ENCODE data around the gene SLC24A4. TPM values are rescaled to one million over a fixed set of nuclear protein-coding genes. Genes with fewer than 3 reads are reported as not detected.

Gene SLC24A4
- total RNA-seq, 1 experiment from 2014 or later = not detected

- Histone ChIP-seq H4K20me1 (ENCODE audit: low read length) (no peaks in the 10 kb centered on the region), H3K36me3 (ENCODE audit: low read depth, low read length) (no peaks in the 10 kb centered on the region), H3K9me3 (ENCODE audit: low read length) (no peaks in the 10 kb centered on the region), H3K79me2 (ENCODE audit: low read length) (no peaks in the 10 kb centered on the region), H3K27me3 (ENCODE audit: low read length) (peaks cover 49% of the 10 kb centered on the region), H3F3A (ENCODE audit: low read length, unreplicated experiment) (no peaks in the 10 kb centered on the region), H3K4me2 (ENCODE audit: low read length) (no peak overlapping the region), H3K9ac (ENCODE audit: low read length) (no peak overlapping the region), H2AFZ (ENCODE audit: low read length) (0 out of 2 replicates have a peak overlapping the region, but pooled peaks have one; percentile 13), H3K4me3 (ENCODE audit: low read length) (no peak overlapping the region), H3K4me1 (ENCODE audit: insufficient read depth, low read length) (no peaks in the 10 kb centered on the region), H3K27ac (ENCODE audit: low read length) (no peak overlapping the region), H3K9me2 (replicated peaks; ENCODE audit: low read length) (no peaks in the 10 kb centered on the region)
- ChIA-PET CTCF (no interaction called here), POLR2A (ENCODE audit: unreplicated experiment) (no interaction called here)
- no peak for TF ChIP-seq EZH2phosphoT487 (IDR thresholded peaks at IDR 0.05; ENCODE audit: borderline replicate concordance, low read length)
- TF ChIP-seq, protein P1, sequence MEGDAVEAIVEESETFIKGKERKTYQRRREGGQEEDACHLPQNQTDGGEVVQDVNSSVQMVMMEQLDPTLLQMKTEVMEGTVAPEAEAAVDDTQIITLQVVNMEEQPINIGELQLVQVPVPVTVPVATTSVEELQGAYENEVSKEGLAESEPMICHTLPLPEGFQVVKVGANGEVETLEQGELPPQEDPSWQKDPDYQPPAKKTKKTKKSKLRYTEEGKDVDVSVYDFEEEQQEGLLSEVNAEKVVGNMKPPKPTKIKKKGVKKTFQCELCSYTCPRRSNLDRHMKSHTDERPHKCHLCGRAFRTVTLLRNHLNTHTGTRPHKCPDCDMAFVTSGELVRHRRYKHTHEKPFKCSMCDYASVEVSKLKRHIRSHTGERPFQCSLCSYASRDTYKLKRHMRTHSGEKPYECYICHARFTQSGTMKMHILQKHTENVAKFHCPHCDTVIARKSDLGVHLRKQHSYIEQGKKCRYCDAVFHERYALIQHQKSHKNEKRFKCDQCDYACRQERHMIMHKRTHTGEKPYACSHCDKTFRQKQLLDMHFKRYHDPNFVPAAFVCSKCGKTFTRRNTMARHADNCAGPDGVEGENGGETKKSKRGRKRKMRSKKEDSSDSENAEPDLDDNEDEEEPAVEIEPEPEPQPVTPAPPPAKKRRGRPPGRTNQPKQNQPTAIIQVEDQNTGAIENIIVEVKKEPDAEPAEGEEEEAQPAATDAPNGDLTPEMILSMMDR (conservative IDR thresholded peaks at IDR 0.05; ENCODE audit: low read depth, low read length) = no peak
- TF ChIP-seq EZH2 (IDR thresholded peaks at IDR 0.05; ENCODE audit: low read length, unreplicated experiment) = no peak
- peak; percentile 40 for DNase-seq
- intact Hi-C loops (cut with micrococcal nuclease) = no loop called here
- no peak; the same call in 1 of the 2 replicates for ATAC-seq
- BruUV-seq (replicated peaks) = no TSS peak
These were observed 35.0 kb upstream of the SLC24A4 start for GRCh38 chr14:92287987-92288386.

GRCh38 chr14:92288994-92289660 lies 33.8 kb upstream of the SLC24A4 start:
- TF ChIP-seq, protein P1 (conservative IDR thresholded peaks at IDR 0.05; ENCODE audit: low read depth, low read length) = no peak
- no peak for TF ChIP-seq EZH2 (IDR thresholded peaks at IDR 0.05; ENCODE audit: low read length, unreplicated experiment)
- TF ChIP-seq EZH2phosphoT487 (IDR thresholded peaks at IDR 0.05; ENCODE audit: borderline replicate concordance, low read length) = no peak
- DNase-seq (no peak), ATAC-seq (no peak)
- H3K4me3 ChIP-seq (ENCODE audit: low read length) = no peak overlapping the region
- no peaks in the 10 kb centered on the region for H4K20me1 ChIP-seq (ENCODE audit: low read length)
- no peaks in the 10 kb centered on the region for H3K9me3 ChIP-seq (ENCODE audit: low read length)
- H3F3A ChIP-seq (ENCODE audit: low read length, unreplicated experiment) = no peaks in the 10 kb centered on the region
- POLR2A ChIA-PET (ENCODE audit: unreplicated experiment) = no interaction called here
- CTCF ChIA-PET = no interaction called here
- H3K9ac ChIP-seq (ENCODE audit: low read length) = no peak overlapping the region
- no peak overlapping the region for H3K27ac ChIP-seq (ENCODE audit: low read length)
- intact Hi-C loops (cut with micrococcal nuclease) = no loop called here
- no peaks in the 10 kb centered on the region for H3K79me2 ChIP-seq (ENCODE audit: low read length)
- H3K4me1 ChIP-seq (ENCODE audit: insufficient read depth, low read length) = no peaks in the 10 kb centered on the region
- no peaks in the 10 kb centered on the region for H3K36me3 ChIP-seq (ENCODE audit: low read depth, low read length)
- peaks cover 59% of the 10 kb centered on the region for H3K27me3 ChIP-seq (ENCODE audit: low read length)
- BruUV-seq (replicated peaks) = no TSS peak
- no peak overlapping the region for H2AFZ ChIP-seq (ENCODE audit: low read length)
- H3K4me2 ChIP-seq (ENCODE audit: low read length) = no peak overlapping the region
- no peaks in the 10 kb centered on the region for H3K9me2 ChIP-seq (replicated peaks; ENCODE audit: low read length)

DNA sequence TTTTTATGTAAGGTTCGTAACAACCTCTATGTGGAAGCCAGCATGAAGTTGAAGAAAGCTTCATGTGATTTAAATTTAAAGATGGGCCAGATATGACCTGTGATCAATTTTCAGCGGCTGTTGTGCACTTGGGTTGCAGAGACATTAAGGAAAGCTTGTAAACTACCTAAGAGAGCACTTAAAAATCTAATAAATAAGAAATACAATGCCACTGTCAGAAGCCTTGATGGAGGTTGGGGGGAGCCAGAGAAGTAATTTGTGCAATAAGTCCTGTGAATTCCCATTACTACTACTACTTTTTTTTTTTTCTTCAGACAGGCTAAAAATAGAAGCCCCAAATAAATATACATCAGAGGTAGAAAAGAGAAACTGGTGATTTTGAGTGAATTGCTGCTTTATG lies 30.3 kb upstream of the SLC24A4 start:
- no peaks in the 10 kb centered on the region for H3K9me3 ChIP-seq (ENCODE audit: low read length)
- no peaks in the 10 kb centered on the region for H3K79me2 ChIP-seq (ENCODE audit: low read length)
- H4K20me1 ChIP-seq (ENCODE audit: low read length) = no peaks in the 10 kb centered on the region
- ChIA-PET POLR2A (ENCODE audit: unreplicated experiment) (no interaction called here), CTCF (no interaction called here)
- peaks cover 90% of the 10 kb centered on the region for H3K27me3 ChIP-seq (ENCODE audit: low read length)
- no TSS peak for BruUV-seq (replicated peaks)
- no peak overlapping the region for H3K27ac ChIP-seq (ENCODE audit: low read length)
- H3K4me3 ChIP-seq (ENCODE audit: low read length) = no peak overlapping the region
- ATAC-seq = no peak
- intact Hi-C loops (cut with micrococcal nuclease) = no loop called here
- H3F3A ChIP-seq (ENCODE audit: low read length, unreplicated experiment) = no peaks in the 10 kb centered on the region
- no peaks in the 10 kb centered on the region for H3K9me2 ChIP-seq (replicated peaks; ENCODE audit: low read length)
- H3K4me2 ChIP-seq (ENCODE audit: low read length) = no peak overlapping the region
- DNase-seq = no peak
- no peak for TF ChIP-seq EZH2 (IDR thresholded peaks at IDR 0.05; ENCODE audit: low read length, unreplicated experiment)
- no peak for TF ChIP-seq EZH2phosphoT487 (IDR thresholded peaks at IDR 0.05; ENCODE audit: borderline replicate concordance, low read length)
- TF ChIP-seq, protein P1 (conservative IDR thresholded peaks at IDR 0.05; ENCODE audit: low read depth, low read length) = no peak
- no peak overlapping the region for H3K9ac ChIP-seq (ENCODE audit: low read length)
- no peak overlapping the region for H2AFZ ChIP-seq (ENCODE audit: low read length)
- no peaks in the 10 kb centered on the region for H3K4me1 ChIP-seq (ENCODE audit: insufficient read depth, low read length)
- no peaks in the 10 kb centered on the region for H3K36me3 ChIP-seq (ENCODE audit: low read depth, low read length)
